ENCODE data around the gene CKAP4. TPM values are rescaled to one million over a fixed set of nuclear protein-coding genes. Genes with fewer than 3 reads are reported as not detected.
A peak's percentile ranks its signal among the peaks of the same experiment; 100 is the strongest.

Gene CKAP4
- total and polyA plus RNA-seq, 2 experiments from 2014 or later, result 139 to 151 TPM

DNA sequence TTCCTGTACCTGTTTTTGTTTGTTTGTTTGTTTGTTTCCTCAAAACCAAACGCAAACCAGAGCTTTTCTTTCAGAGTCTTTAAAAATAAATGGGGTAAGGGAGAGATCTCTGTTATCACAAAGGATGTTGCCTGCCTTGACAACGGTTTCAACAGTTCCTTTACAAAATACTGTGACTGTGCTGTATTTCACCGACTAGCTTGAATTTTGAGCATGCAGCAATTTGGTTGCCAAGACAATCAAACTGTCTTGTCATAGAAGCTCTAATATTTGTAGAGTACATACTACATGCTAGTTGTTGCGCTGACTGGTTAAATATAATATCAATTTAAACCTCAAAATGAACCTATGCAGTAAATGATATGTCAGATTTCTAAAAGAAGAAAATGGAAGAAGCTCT lies 32.3 kb upstream of the CKAP4 start:
- Histone ChIP-seq H3K4me3 (no peak overlapping the region), H3K36me3 (no peaks in the 10 kb centered on the region), H3K27me3 (no peaks in the 10 kb centered on the region), H3K27ac (no peak overlapping the region), H3K4me1 (ENCODE audit: low read depth) (peaks cover 23% of the 10 kb centered on the region), H3K9me3 (ENCODE audit: low read depth) (no peaks in the 10 kb centered on the region)
- DNase-seq (ENCODE audit: low read depth in 1 of 2, low spot score in 1 of 2), result no peak
- TF ChIP-seq, protein P1, sequence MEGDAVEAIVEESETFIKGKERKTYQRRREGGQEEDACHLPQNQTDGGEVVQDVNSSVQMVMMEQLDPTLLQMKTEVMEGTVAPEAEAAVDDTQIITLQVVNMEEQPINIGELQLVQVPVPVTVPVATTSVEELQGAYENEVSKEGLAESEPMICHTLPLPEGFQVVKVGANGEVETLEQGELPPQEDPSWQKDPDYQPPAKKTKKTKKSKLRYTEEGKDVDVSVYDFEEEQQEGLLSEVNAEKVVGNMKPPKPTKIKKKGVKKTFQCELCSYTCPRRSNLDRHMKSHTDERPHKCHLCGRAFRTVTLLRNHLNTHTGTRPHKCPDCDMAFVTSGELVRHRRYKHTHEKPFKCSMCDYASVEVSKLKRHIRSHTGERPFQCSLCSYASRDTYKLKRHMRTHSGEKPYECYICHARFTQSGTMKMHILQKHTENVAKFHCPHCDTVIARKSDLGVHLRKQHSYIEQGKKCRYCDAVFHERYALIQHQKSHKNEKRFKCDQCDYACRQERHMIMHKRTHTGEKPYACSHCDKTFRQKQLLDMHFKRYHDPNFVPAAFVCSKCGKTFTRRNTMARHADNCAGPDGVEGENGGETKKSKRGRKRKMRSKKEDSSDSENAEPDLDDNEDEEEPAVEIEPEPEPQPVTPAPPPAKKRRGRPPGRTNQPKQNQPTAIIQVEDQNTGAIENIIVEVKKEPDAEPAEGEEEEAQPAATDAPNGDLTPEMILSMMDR (IDR thresholded peaks at IDR 0.05; ENCODE audit: low read depth, low read length), result no peak

DNA sequence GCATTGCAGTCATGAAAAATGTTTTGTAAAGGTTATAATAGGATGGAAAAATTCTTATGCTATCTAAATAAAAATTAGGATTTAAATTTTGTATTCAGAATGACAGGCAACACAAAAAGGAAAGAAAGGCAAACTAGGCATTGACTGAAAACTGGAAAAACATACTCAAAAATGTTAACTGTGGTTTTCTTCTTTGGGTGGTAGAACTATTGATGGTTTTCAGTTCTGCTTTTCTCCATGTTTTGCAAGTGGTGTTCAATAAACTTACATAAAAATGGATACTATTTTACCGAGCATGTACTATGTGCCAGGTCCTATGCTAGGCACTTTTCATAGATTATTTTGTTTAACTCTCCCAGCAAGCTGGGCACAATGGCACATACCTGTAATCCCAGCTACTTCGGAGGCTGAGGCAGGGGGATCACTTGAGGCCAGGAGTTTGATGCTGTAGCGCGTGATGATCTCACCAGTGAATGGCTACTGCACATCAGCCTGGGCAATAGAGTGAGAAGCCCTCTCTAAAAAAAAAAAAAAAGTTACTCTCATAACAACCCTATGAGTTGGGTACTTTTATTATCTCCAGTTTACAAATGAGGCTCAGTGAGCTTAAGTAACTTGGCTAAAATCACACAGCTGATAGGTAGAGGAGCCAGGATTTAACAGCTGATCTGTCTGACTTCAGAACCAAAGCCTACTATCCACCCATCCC lies 28.4 kb upstream of the CKAP4 start:
- no peaks in the 10 kb centered on the region for H3K9me3 ChIP-seq (ENCODE audit: low read depth)
- TF ChIP-seq, protein P1 (IDR thresholded peaks at IDR 0.05; ENCODE audit: low read depth, low read length), result no peak

DNA sequence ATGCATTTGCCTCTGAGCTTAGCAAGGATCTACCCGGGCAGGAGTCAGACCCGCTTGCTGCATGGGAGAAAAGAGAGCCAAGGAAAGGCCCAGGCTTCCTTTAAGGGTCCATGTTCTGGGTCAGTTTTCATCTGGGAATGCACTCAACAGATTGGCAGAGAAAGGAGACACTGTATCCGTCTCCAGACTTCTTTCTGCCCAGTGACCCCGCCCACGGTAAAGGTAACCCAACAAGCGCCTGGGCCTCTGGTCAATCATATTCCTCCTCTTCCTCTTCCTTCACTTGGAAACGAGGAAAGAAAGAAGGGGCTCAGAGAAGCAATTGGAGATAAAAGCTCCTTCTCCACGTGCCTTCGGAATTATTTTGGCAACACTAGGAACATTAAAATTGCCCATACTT lies 27.6 kb upstream of the CKAP4 start:
- H3K36me3 ChIP-seq, result no peaks in the 10 kb centered on the region
- no peaks in the 10 kb centered on the region for H3K27me3 ChIP-seq
- no peak overlapping the region for H3K27ac ChIP-seq
- peaks cover 2% of the 10 kb centered on the region for H3K4me1 ChIP-seq (ENCODE audit: low read depth)
- TF ChIP-seq, protein P1 (IDR thresholded peaks at IDR 0.05; ENCODE audit: low read depth, low read length), result no peak
- no peak for DNase-seq (ENCODE audit: low read depth in 1 of 2, low spot score in 1 of 2)
- no peaks in the 10 kb centered on the region for H3K9me3 ChIP-seq (ENCODE audit: low read depth)
- no peak overlapping the region for H3K4me3 ChIP-seq

More for the DNA sequence above, 28.4 kb upstream of the CKAP4 start:
- H3K27ac ChIP-seq, result no peak overlapping the region
- H3K4me3 ChIP-seq, result no peak overlapping the region
- peaks cover 9% of the 10 kb centered on the region for H3K4me1 ChIP-seq (ENCODE audit: low read depth)
- no peaks in the 10 kb centered on the region for H3K27me3 ChIP-seq
- no peak for DNase-seq (ENCODE audit: low read depth in 1 of 2, low spot score in 1 of 2)
- no peaks in the 10 kb centered on the region for H3K36me3 ChIP-seq

DNA sequence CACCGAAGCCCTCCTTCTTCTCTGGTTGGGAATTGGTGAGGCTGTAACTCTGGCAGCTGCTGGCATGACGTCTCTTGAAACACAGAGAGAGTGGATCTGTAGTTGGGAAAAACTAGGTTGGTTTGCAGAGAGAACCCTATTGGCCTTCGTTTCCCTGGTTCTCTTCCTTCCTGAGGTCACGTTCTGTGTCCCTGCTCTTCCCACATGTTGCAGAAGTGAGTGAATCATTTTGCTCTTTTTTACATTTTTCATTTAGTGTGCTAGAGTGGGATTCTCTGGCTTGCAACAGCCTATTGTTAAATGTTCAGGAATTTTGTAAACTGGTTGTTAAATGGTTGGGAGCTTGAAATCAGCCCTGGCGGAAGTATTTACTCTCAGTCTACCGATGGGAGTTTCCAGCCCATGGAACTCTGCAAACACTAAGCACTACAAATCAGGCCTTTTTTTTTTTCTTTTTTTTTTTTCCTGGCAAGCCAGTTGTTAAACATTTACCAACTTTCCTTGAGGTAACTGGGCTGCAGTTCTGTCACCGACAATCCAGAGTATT lies 26.8 kb upstream of the CKAP4 start:
- Histone ChIP-seq H3K9me3 (ENCODE audit: low read depth) (no peaks in the 10 kb centered on the region), H3K36me3 (no peaks in the 10 kb centered on the region), H3K27me3 (no peaks in the 10 kb centered on the region), H3K4me3 (no peak overlapping the region), H3K4me1 (ENCODE audit: low read depth) (no peaks in the 10 kb centered on the region), H3K27ac (no peak overlapping the region)
- DNase-seq (ENCODE audit: low read depth in 1 of 2, low spot score in 1 of 2), result peak in 1 of 2 donors; percentile 9
- TF ChIP-seq, protein P1 (IDR thresholded peaks at IDR 0.05; ENCODE audit: low read depth, low read length), result no peak

DNA sequence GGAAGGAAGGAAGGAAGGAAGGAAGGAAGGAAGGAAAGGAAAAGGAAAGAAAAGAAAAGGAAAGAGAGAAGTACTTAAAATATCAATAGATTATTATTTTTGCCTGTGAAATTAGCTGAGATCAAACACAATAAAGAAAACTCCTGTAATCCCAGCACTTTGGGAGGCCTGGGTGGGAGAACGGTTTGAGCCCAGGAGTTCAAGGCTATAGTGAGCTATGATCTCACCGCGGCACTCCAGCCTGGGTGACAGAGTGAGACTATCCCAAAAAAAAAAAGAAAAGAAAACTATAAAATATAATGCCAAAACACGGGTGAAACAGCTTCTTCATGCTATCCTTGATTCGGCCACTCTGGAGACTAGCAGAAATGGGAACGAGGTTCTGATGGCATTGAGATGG lies 26.2 kb upstream of the CKAP4 start:
- H3K27ac ChIP-seq, result no peak overlapping the region
- H3K36me3 ChIP-seq, result no peaks in the 10 kb centered on the region
- TF ChIP-seq, protein P1 (IDR thresholded peaks at IDR 0.05; ENCODE audit: low read depth, low read length), result no peak

More for the DNA sequence above, 26.2 kb upstream of the CKAP4 start:
- Histone ChIP-seq H3K9me3 (ENCODE audit: low read depth) (no peaks in the 10 kb centered on the region), H3K27me3 (no peaks in the 10 kb centered on the region), H3K4me3 (no peak overlapping the region), H3K4me1 (ENCODE audit: low read depth) (no peaks in the 10 kb centered on the region)
- no peak for DNase-seq (ENCODE audit: low read depth in 1 of 2, low spot score in 1 of 2)

Data from cardiac muscle cell (in vitro differentiated cells and primary cell).